Hepatocyte (in vitro differentiated cells): Measurements from ENCODE around the gene FXYD6. TPM values are rescaled to one million over a fixed set of nuclear protein-coding genes. Genes with fewer than 3 reads are reported as not detected.

Experiments
- DNase-seq: peaks from one replicate; pipeline ENCODE4 v3.0.0-alpha.2; 2016; ENCODE audit warnings: low spot score
- H2AFZ ChIP-seq: fragments of 200-600 bp; sonication (generic); 2 replicates; pipeline ENCODE4 v1.6.0; 2016; ENCODE audit warnings: antibody characterized with exemption, mild to moderate bottlenecking
- H3K27ac ChIP-seq: fragments of 200-600 bp; sonication (generic); 2 replicates; pipeline ENCODE4 v1.5.1; 2016; ENCODE audit warnings: mild to moderate bottlenecking
- H3K27me3 ChIP-seq: fragments of 200-600 bp; sonication (generic); 2 replicates; pipeline ENCODE4 v1.6.1; 2016
- H3K36me3 ChIP-seq: fragments of 200-600 bp; sonication (generic); replicated peaks from 2 replicates; pipeline ENCODE4 v1.5.1; 2016; ENCODE audit warnings: low read depth; ENCODE audit not compliant: insufficient read depth
- H3K4me1 ChIP-seq: fragments of 200-600 bp; sonication (generic); 2 replicates; pipeline ENCODE4 v1.5.1; 2016; ENCODE audit warnings: mild to moderate bottlenecking, moderate library complexity; ENCODE audit not compliant: insufficient read depth
- H3K4me2 ChIP-seq: fragments of 200-600 bp; sonication (generic); 2 replicates; pipeline ENCODE4 v1.6.0; 2016
- H3K4me3 ChIP-seq: fragments of 200-600 bp; sonication (generic); 2 replicates; pipeline ENCODE4 v1.5.1; 2016; ENCODE audit warnings: mild to moderate bottlenecking
- H3K79me2 ChIP-seq: fragments of 200-600 bp; sonication (generic); 2 replicates; pipeline ENCODE4 v1.6.0; 2017; ENCODE audit warnings: mild to moderate bottlenecking
- H3K9me2 ChIP-seq: fragments of 200-600 bp; sonication (generic); replicated peaks from 2 replicates; pipeline ENCODE4 v1.6.0; 2017; ENCODE audit warnings: mild to moderate bottlenecking; ENCODE audit not compliant: insufficient read depth
- H3K9me3 ChIP-seq: fragments of 200-600 bp; sonication (generic); 2 replicates; pipeline ENCODE4 v1.5.1; 2016; ENCODE audit warnings: low read depth, mild to moderate bottlenecking
- H4K20me1 ChIP-seq: fragments of 200-600 bp; sonication (generic); 2 replicates; pipeline ENCODE4 v1.6.0; 2016; ENCODE audit warnings: mild to moderate bottlenecking; ENCODE audit not compliant: insufficient read depth, poor library complexity, severe bottlenecking
- CTCF ChIP-seq: fragments of 200-600 bp; sonication (generic); IDR thresholded peaks from 2 replicates; pipeline ENCODE4 v1.5.1; 2016; ENCODE audit warnings: antibody characterized with exemption, mild to moderate bottlenecking; ENCODE audit not compliant: poor library complexity
- EZH2 ChIP-seq: fragments of 200-600 bp; sonication (generic); IDR thresholded peaks from 2 replicates; pipeline ENCODE4 v1.6.1; 2016; ENCODE audit warnings: antibody characterized with exemption, mild to moderate bottlenecking, borderline replicate concordance
- EZH2phosphoT487 ChIP-seq: fragments of 200-600 bp; sonication (generic); IDR thresholded peaks from one replicate; pipeline ENCODE4 v1.6.1; 2018; ENCODE audit warnings: antibody characterized with exemption, mild to moderate bottlenecking, low read depth, moderate library complexity; ENCODE audit not compliant: unreplicated experiment, severe bottlenecking
- WGBS: methylation state at CpG from one replicate; pipeline ENCODE4 v1.1.6; 2016; ENCODE audit warnings: low lambda C conversion rate; ENCODE audit errors: missing lambda C conversion rate; 5-methylcytosine and 5-hydroxymethylcytosine counted together
- polyA plus RNA-seq: library from polyadenylated mRNA; unstranded; fragments of >200 nt; fragmentation: Nextera tagmentation; extraction: Ambion mirVana; gene quantifications from 2 replicates; pipeline ENCODE4 v1.2.1, GENCODE V29; 2016
- total RNA-seq: library from RNA; depleted of rRNA; stranded (reverse); fragments of >200 nt; gene quantifications from 2 replicates; pipeline ENCODE4 v1.2.3, GENCODE V29; 2014

FXYD6 gene
- total and polyA plus RNA-seq, 2 experiments from 2014 or later: 28.3 to 56.9 TPM

GRCh38 chr11:117836077-117836960 lies 40.1 kb downstream of the FXYD6 start:
- H3K4me1 ChIP-seq: peaks cover 16% of the 10 kb centered on the region
- no peaks in the 10 kb centered on the region for H3K9me2 ChIP-seq
- H3K27ac ChIP-seq: no peak overlapping the region
- no peaks in the 10 kb centered on the region for H3K9me3 ChIP-seq
- H3K4me2 ChIP-seq: no peak overlapping the region
- DNase-seq: no peak
- H3K79me2 ChIP-seq: no peaks in the 10 kb centered on the region
- H4K20me1 ChIP-seq: no peaks in the 10 kb centered on the region
- TF ChIP-seq EZH2 (no peak), CTCF (no peak), EZH2phosphoT487 (no peak)
- no peaks in the 10 kb centered on the region for H3K36me3 ChIP-seq
- no peaks in the 10 kb centered on the region for H3K27me3 ChIP-seq
- no peak overlapping the region for H2AFZ ChIP-seq
- 95% methylated on average over 14 of the region's 14 CpGs for WGBS
- H3K4me3 ChIP-seq: no peak overlapping the region

- Histone ChIP-seq H3K4me3 (no peak overlapping the region), H3K36me3 (no peaks in the 10 kb centered on the region), H3K4me1 (peaks cover 16% of the 10 kb centered on the region), H3K27ac (no peak overlapping the region), H3K27me3 (no peaks in the 10 kb centered on the region), H3K79me2 (no peaks in the 10 kb centered on the region), H4K20me1 (no peaks in the 10 kb centered on the region), H3K9me2 (no peaks in the 10 kb centered on the region), H2AFZ (no peak overlapping the region), H3K4me2 (no peak overlapping the region), H3K9me3 (no peaks in the 10 kb centered on the region)
- 97% methylated on average over 8 of the region's 8 CpGs for WGBS
- no peak for DNase-seq
- TF ChIP-seq CTCF: no peak
- no peak for TF ChIP-seq EZH2phosphoT487
- TF ChIP-seq EZH2: no peak
Observed at GRCh38 chr11:117835576-117835975, 40.9 kb downstream of the FXYD6 start.

GRCh38 chr11:117834838-117835443 lies 41.5 kb downstream of the FXYD6 start:
- Histone ChIP-seq H3K27ac (no peak overlapping the region), H3K27me3 (no peaks in the 10 kb centered on the region), H3K9me2 (no peaks in the 10 kb centered on the region), H3K9me3 (no peaks in the 10 kb centered on the region), H2AFZ (no peak overlapping the region), H3K79me2 (no peaks in the 10 kb centered on the region), H4K20me1 (no peaks in the 10 kb centered on the region), H3K4me3 (no peak overlapping the region), H3K4me2 (no peak overlapping the region), H3K36me3 (no peaks in the 10 kb centered on the region), H3K4me1 (peaks cover 16% of the 10 kb centered on the region)
- TF ChIP-seq CTCF: no peak
- TF ChIP-seq EZH2phosphoT487: no peak
- TF ChIP-seq EZH2: no peak
- WGBS: 95% methylated on average over 17 of the region's 17 CpGs
- DNase-seq: no peak
